22Rv1 (cell line): ENCODE data around the gene PIK3R1.

ENCODE experiments used
- ZFX ChIP-seq: fragments of 450-650 bp; IDR thresholded peaks from 2 replicates; pipeline ENCODE4 v1.6.1; 2017; ENCODE audit warnings: antibody characterized with exemption, borderline replicate concordance
- TF ChIP-seq, protein P1 (sequence below): fragments of 450-650 bp; IDR thresholded peaks from 2 replicates; pipeline ENCODE4 v1.5.1; 2017; ENCODE audit warnings: mild to moderate bottlenecking

DNA sequence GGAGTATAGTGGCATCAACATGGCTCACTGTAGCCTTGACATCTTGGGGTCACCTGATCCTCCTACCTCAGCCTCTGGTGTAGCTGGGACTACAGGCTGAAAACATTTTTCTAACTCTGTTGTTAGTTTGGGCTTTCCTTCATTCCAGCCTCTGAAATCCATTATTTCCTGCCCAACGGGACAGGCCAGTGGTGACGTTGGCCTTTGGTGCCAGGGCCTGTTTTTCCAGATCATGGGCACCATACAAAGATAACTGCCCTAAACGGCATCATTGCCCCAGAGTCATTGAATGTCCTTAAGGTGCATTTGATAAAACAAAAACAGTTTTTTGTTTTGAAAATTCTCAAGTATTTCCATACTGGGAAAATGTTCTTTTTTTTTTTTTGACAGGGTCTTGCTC lies 32.1 kb downstream of the PIK3R1 start:
- TF ChIP-seq, protein P1, sequence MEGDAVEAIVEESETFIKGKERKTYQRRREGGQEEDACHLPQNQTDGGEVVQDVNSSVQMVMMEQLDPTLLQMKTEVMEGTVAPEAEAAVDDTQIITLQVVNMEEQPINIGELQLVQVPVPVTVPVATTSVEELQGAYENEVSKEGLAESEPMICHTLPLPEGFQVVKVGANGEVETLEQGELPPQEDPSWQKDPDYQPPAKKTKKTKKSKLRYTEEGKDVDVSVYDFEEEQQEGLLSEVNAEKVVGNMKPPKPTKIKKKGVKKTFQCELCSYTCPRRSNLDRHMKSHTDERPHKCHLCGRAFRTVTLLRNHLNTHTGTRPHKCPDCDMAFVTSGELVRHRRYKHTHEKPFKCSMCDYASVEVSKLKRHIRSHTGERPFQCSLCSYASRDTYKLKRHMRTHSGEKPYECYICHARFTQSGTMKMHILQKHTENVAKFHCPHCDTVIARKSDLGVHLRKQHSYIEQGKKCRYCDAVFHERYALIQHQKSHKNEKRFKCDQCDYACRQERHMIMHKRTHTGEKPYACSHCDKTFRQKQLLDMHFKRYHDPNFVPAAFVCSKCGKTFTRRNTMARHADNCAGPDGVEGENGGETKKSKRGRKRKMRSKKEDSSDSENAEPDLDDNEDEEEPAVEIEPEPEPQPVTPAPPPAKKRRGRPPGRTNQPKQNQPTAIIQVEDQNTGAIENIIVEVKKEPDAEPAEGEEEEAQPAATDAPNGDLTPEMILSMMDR: no peak
- TF ChIP-seq ZFX: no peak
